ENCODE data around the gene ABL2.
"Not testable (repeated sequence)": the region's sequence is repeated elsewhere in the genome, so short reads cannot be mapped to it uniquely, and the experiment has no call there.

ABL2 gene

GRCh38 chr1:179213317-179213716, 16.2 kb downstream of the ABL2 start:
- DNase-seq, result not testable (repeated sequence)

- DNase-seq, result peak; percentile 22
Measured at GRCh38 chr1:179208681-179209477, 20.6 kb downstream of the ABL2 start.

GRCh38 chr1:179206812-179207211, 22.7 kb downstream of the ABL2 start:
- DNase-seq, result no peak

- DNase-seq, result no peak
Measured at GRCh38 chr1:179205284-179205683, 24.2 kb downstream of the ABL2 start.

GRCh38 chr1:179202161-179202560, 27.3 kb downstream of the ABL2 start:
- no peak for DNase-seq

GRCh38 chr1:179200586-179200985, 28.9 kb downstream of the ABL2 start:
- no peak for DNase-seq

GRCh38 chr1:179197690-179198297, 31.7 kb downstream of the ABL2 start:
- DNase-seq, result no peak

GRCh38 chr1:179195857-179196256, 33.6 kb downstream of the ABL2 start:
- not testable (repeated sequence) for DNase-seq

GRCh38 chr1:179195376-179195775, 34.1 kb downstream of the ABL2 start:
- no peak for DNase-seq

GRCh38 chr1:179194068-179194537, 35.4 kb downstream of the ABL2 start:
- no peak for DNase-seq

GRCh38 chr1:179190861-179191260, 38.6 kb downstream of the ABL2 start:
- DNase-seq, result no peak

- DNase-seq, result no peak
Measured at GRCh38 chr1:179187735-179188471, 41.6 kb downstream of the ABL2 start.

- no peak for DNase-seq
Measured at GRCh38 chr1:179187043-179187442, 42.4 kb downstream of the ABL2 start.

- no peak for DNase-seq
Measured at GRCh38 chr1:179184403-179184802, 45.1 kb downstream of the ABL2 start.

GRCh38 chr1:179183857-179184256, 45.6 kb downstream of the ABL2 start:
- DNase-seq, result no peak

- peak; percentile 79 for DNase-seq
Measured at GRCh38 chr1:179178950-179179349, 50.5 kb downstream of the ABL2 start.

- DNase-seq, result peak; percentile 79
Measured at GRCh38 chr1:179178183-179178582, 51.3 kb downstream of the ABL2 start.

- no peak for DNase-seq
Measured at GRCh38 chr1:179177615-179178014, 51.9 kb downstream of the ABL2 start.

GRCh38 chr1:179177182-179177581, 52.3 kb downstream of the ABL2 start:
- peak; percentile 86 for DNase-seq

GRCh38 chr1:179175011-179175841, 54.3 kb downstream of the ABL2 start:
- peak; percentile 91 for DNase-seq

- not testable (repeated sequence) for DNase-seq
Measured at GRCh38 chr1:179170468-179170770, 59.1 kb downstream of the ABL2 start.

GRCh38 chr1:179169616-179170467, 59.6 kb downstream of the ABL2 start:
- peak; percentile 91 for DNase-seq
